AG09309 (cell line): Measurements from ENCODE around the gene NAA80.

ENCODE experiments used
- DNase-seq: peaks from one replicate; pipeline ENCODE4 v3.0.0-alpha.2; 2010; ENCODE audit warnings: low read depth
- H3K4me3 ChIP-seq: 2 replicates; pipeline ENCODE4 v1.5.1; 2011; ENCODE audit warnings: mild to moderate bottlenecking, low read depth, low read length, moderate library complexity; ENCODE audit not compliant: control insufficient read depth
- TF ChIP-seq, protein P1 (sequence below): IDR thresholded peaks from 2 replicates; pipeline ENCODE4 v1.5.1; 2011; ENCODE audit warnings: mild to moderate bottlenecking, low read depth, low read length, inconsistent platforms; ENCODE audit not compliant: insufficient read depth, control insufficient read depth; ENCODE audit errors: missing control alignments

Gene NAA80

GRCh38 chr3:50337175-50337861 is 38.1 kb upstream of the NAA80 start:
- TF ChIP-seq, protein P1, sequence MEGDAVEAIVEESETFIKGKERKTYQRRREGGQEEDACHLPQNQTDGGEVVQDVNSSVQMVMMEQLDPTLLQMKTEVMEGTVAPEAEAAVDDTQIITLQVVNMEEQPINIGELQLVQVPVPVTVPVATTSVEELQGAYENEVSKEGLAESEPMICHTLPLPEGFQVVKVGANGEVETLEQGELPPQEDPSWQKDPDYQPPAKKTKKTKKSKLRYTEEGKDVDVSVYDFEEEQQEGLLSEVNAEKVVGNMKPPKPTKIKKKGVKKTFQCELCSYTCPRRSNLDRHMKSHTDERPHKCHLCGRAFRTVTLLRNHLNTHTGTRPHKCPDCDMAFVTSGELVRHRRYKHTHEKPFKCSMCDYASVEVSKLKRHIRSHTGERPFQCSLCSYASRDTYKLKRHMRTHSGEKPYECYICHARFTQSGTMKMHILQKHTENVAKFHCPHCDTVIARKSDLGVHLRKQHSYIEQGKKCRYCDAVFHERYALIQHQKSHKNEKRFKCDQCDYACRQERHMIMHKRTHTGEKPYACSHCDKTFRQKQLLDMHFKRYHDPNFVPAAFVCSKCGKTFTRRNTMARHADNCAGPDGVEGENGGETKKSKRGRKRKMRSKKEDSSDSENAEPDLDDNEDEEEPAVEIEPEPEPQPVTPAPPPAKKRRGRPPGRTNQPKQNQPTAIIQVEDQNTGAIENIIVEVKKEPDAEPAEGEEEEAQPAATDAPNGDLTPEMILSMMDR, result no peak

GRCh38 chr3:50336452-50337174 is 37.4 kb upstream of the NAA80 start:
- TF ChIP-seq, protein P1, result no peak
- no peak for DNase-seq
- H3K4me3 ChIP-seq, result peak overlapping the region; percentile 90

More at GRCh38 chr3:50337175-50337861, 38.1 kb upstream of the NAA80 start:
- peak; percentile 98 for DNase-seq
- peak overlapping the region; percentile 90 for H3K4me3 ChIP-seq

DNA sequence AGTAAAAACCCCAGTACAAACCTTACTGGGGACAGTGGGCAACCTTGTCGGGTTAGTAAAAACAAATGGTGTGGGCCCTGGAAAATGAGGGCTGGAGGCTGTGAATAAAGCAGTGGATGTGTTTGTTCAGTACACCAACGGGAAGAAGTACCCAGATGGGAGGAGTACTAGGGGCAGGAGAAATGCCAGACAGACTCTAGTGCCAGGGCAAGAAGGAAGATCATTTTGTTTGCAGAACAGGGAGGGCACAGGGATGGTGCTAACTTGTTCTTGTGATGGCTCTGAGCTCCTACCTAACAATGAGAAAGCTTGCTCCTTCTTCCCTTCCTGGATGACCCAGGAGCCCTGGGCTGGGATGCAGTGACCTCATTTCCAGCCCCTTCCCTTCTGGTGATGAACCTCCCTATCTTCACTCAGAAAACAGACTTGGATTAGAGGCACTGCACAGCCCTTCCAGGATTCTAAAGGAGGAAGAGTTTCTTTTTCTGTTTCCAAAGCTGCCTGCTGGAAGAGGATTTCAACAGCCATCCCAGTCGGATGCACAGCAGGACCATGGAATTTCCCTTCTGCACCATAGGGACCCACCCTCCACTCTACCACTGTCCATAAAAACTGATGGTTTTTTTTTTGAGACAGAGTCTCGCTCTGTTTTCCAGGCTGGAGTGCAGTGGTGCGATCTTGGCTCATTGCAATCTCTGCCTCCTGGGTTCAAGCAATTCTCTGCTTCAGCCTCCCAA is 35.3 kb upstream of the NAA80 start:
- DNase-seq, result no peak
- H3K4me3 ChIP-seq, result no peak overlapping the region
- TF ChIP-seq, protein P1, result no peak

DNA sequence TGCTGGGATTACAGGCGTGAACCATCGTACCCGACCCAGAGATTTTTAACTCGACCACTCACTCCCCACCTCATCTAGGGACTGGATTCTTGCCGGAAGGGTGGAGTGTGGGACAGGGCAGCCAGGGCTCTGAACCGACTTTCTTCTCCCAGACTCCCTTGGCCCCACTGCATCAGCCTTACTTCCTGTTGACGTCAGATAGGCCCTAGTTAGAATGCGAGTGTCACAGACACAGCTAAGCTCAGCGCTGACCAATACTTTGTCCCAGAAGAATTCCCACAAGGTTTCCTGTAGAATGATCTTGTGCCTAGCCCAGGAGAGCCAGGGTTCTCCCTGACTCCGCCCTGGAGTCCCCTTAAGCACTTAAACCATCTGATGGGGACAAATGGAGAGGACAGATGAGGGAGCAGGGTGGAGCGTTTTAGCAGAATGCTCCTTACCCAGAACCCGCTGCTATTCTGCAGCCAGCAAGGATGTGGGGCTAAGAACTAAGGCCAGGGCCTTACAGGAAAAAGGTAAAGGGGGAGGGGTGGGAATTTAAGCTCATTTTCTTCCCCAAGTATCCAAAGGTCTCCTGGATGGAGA is 34.6 kb upstream of the NAA80 start:
- DNase-seq, result peak; percentile 45
- H3K4me3 ChIP-seq, result no peak overlapping the region
- TF ChIP-seq, protein P1, result no peak

DNA sequence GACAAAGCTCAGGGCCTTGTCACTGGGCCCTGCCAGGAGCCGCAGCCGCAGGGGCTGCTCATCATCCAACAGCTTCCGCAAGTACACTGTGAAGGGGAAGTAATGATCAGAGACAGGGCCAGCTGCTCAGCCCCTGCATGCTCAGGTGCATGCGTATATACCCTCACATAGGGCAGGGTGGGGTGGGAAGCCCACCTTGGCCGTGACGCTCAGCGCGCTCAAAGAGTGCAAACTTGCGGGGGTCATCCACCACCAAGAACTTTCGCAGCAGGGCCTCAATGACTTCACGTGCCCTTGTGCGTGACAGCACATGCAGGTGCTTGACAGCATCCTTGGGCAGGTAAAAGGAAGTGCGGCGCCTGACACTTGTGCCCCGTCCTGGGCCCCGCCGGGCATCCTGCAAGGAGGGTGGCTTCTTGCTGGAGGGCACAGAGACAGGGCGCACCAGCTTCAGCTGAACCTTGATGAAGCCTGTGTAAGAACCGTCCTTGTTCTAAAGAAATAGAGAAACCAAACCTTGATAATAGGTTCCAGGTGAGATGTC is 32.2 kb upstream of the NAA80 start:
- TF ChIP-seq, protein P1, result no peak
- DNase-seq, result no peak
- no peak overlapping the region for H3K4me3 ChIP-seq

GRCh38 chr3:50330330-50330729 is 31.1 kb upstream of the NAA80 start:
- no peak for DNase-seq
- TF ChIP-seq, protein P1, result no peak
- no peak overlapping the region for H3K4me3 ChIP-seq
